Heart left ventricle (tissue), 13 donors: ENCODE data around the gene GNRH2.

ENCODE experiments used
- POLR2A ChIP-seq, 2 donors: fragments of 450-650 bp; IDR thresholded peaks; one replicate each; pipeline ENCODE4 v1.6.1; 2017; ENCODE audit warnings: antibody characterized with exemption in 2 of 2, mild to moderate bottlenecking in 2 of 2, moderate library complexity in 2 of 2
- TF ChIP-seq, protein P1 (sequence below), 12 donors: fragments of 200-600 bp; sonication (generic) in 4 of 12; IDR thresholded peaks; one replicate each; pipeline versions ENCODE4 v1.5.0 to v1.8.0; 2018 to 2022; ENCODE audit warnings: antibody characterized with exemption in 12 of 12, mild to moderate bottlenecking in 5 of 12
- donor health status: ischemic (EF 13 %, LVEDD 7.1; RV severe dilation, severe dysfunction).
- donor health status: DM: no; HTN: yes; CAD: no.
- donor health status: DM: no; HTN: no; CAD: no.
- donor health status: ischemic (EF 25% LVEDD 6.9; RV normal size, moderate dysfunction).
- donor health status: ischemic (EF 25% LVEDD 5.7; RV mildly dilated, moderate dysfunction).
- donor health status: ischemic (EF 35%, LVEDD 5.7; RV mildly dilated, moderate dysfunction).
- donor health status: nonischemic (EF 11% LVEDD 7.7; RV severe dilation, severe dysfunction).
- donor health status: DM: yes; HTN: yes; CAD: no.
- donor health status: PGD.
- donor health status: ischemic (EF 29% LVEDD 5.4; RV normal size, mild dysfunction).
- donor health status: nonischemic (EF 23%, LVEDD 6.1; RV moderate dilation, normal function).

DNA sequence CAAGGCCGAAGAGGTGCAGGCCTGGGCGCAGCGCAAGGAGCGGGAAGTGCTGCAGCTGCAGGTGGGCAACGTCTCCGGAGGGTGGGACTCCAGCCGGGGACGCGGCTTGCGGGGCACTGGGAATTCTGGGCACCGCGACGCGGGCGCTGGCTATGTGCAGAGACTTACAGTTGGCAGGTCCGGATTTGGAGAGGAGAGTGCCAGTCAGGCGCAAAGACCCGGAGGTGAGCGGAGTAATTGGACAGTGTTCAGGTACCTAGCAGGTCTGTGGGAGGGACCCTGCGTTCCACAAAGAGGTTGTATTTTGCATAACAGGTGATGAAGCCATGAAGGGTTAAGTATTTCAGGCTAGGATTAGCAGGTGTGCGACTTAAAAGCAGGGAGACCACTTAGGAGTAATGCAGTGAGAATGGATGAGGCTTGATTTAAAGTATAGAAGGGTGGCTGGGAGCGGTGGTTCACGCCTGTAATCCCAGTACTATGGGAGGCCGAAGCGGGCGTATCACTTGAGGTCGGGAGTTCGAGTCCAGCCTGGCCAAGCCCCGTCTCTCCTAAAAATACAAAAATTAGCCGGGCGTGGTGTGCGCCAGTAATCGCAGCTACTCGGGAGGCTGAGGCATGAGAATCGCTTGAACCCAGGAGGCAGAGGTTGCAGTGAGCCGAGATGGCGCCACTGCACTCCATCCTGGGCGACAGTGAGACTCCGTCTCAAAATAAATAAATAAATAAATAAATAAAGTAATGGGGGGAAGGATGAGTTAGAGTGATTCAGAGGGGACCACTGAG is 3.4 kb downstream of the GNRH2 start:
- TF ChIP-seq, protein P1, sequence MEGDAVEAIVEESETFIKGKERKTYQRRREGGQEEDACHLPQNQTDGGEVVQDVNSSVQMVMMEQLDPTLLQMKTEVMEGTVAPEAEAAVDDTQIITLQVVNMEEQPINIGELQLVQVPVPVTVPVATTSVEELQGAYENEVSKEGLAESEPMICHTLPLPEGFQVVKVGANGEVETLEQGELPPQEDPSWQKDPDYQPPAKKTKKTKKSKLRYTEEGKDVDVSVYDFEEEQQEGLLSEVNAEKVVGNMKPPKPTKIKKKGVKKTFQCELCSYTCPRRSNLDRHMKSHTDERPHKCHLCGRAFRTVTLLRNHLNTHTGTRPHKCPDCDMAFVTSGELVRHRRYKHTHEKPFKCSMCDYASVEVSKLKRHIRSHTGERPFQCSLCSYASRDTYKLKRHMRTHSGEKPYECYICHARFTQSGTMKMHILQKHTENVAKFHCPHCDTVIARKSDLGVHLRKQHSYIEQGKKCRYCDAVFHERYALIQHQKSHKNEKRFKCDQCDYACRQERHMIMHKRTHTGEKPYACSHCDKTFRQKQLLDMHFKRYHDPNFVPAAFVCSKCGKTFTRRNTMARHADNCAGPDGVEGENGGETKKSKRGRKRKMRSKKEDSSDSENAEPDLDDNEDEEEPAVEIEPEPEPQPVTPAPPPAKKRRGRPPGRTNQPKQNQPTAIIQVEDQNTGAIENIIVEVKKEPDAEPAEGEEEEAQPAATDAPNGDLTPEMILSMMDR (IDR thresholded peaks at IDR 0.05): no peak
- no peak for TF ChIP-seq POLR2A (IDR thresholded peaks at IDR 0.05)
